ENCODE measurements around the gene AMY1A. TPM values are rescaled to one million over a fixed set of nuclear protein-coding genes. Genes with fewer than 3 reads are reported as not detected.
"Not testable (repeated sequence)": the region's sequence is repeated elsewhere in the genome, so short reads cannot be mapped to it uniquely, and the experiment has no call there.

AMY1A gene
- total RNA-seq, result not detected in 2 replicates

GRCh38 chr1:103655460-103655859 lies at the start of gene AMY1A:
Gene AMY1A, plus strand, starts transcription at chr1:103655760. Its CDS starts 571 bp downstream, at chr1:103656331.
- intact Hi-C loops (cut with micrococcal nuclease), result not testable (repeated sequence)

- intact Hi-C loops (cut with micrococcal nuclease), result no loop called here
Observed at GRCh38 chr1:103616362-103616761, 39.2 kb upstream of the AMY1A start.

- intact Hi-C loops (cut with micrococcal nuclease), result not testable (repeated sequence)
Observed at GRCh38 chr1:103616994-103617477, 38.5 kb upstream of the AMY1A start, which contains the start of gene AMY2A. Gene AMY2A, plus strand, starts transcription at chr1:103617427. Its CDS starts 14 bp downstream, at chr1:103617441.

- intact Hi-C loops (cut with micrococcal nuclease), result not testable (repeated sequence)
Observed at GRCh38 chr1:103627436-103627835, 28.1 kb upstream of the AMY1A start.

GRCh38 chr1:103641194-103641593 lies 14.4 kb upstream of the AMY1A start:
- intact Hi-C loops (cut with micrococcal nuclease), result not testable (repeated sequence)

- intact Hi-C loops (cut with micrococcal nuclease), result not testable (repeated sequence)
Observed at GRCh38 chr1:103643908-103644307, 11.7 kb upstream of the AMY1A start.

- intact Hi-C loops (cut with micrococcal nuclease), result not testable (repeated sequence)
Observed at GRCh38 chr1:103650305-103650704, 5.3 kb upstream of the AMY1A start.

- intact Hi-C loops (cut with micrococcal nuclease), result not testable (repeated sequence)
Observed at GRCh38 chr1:103650889-103651288, 4.7 kb upstream of the AMY1A start.

GRCh38 chr1:103654133-103654532 lies 1.4 kb upstream of the AMY1A start:
- intact Hi-C loops (cut with micrococcal nuclease), result not testable (repeated sequence)

- intact Hi-C loops (cut with micrococcal nuclease), result not testable (repeated sequence)
Observed at GRCh38 chr1:103676335-103676734, 20.8 kb downstream of the AMY1A start.

GRCh38 chr1:103696110-103696509 lies 40.5 kb downstream of the AMY1A start, which contains the start of gene AMY1B:
Gene AMY1B, minus strand, starts transcription at chr1:103696210. Its CDS starts 571 bp downstream, at chr1:103695639.
- intact Hi-C loops (cut with micrococcal nuclease), result not testable (repeated sequence)

- intact Hi-C loops (cut with micrococcal nuclease), result not testable (repeated sequence)
Observed at GRCh38 chr1:103697430-103697829, 41.9 kb downstream of the AMY1A start.

- intact Hi-C loops (cut with micrococcal nuclease), result not testable (repeated sequence)
Observed at GRCh38 chr1:103700669-103701068, 45.1 kb downstream of the AMY1A start.

- intact Hi-C loops (cut with micrococcal nuclease), result not testable (repeated sequence)
Observed at GRCh38 chr1:103701256-103701655, 45.7 kb downstream of the AMY1A start.

GRCh38 chr1:103707670-103708069 lies 52.1 kb downstream of the AMY1A start:
- intact Hi-C loops (cut with micrococcal nuclease), result not testable (repeated sequence)

- intact Hi-C loops (cut with micrococcal nuclease), result not testable (repeated sequence)
Observed at GRCh38 chr1:103710381-103710780, 54.8 kb downstream of the AMY1A start.

Other genes starting within 250 kb of the AMY1A start
- 23.9 and 25.4 TPM in 2 replicates for gene RNPC3, start 130.1 kb upstream of the AMY1A start, total RNA-seq
- gene AMY2B, start 84.2 kb upstream of the AMY1A start, total RNA-seq, result 7.1 and 7.7 TPM in 2 replicates
- gene AMY2A, start 38.3 kb upstream of the AMY1A start, total RNA-seq, result not detected in 2 replicates
- gene AMY1B, start 40.5 kb downstream of the AMY1A start, total RNA-seq, result not detected in 2 replicates
- not detected in 2 replicates for gene AMY1C, start 94.1 kb downstream of the AMY1A start, total RNA-seq

Measured in T-helper 2 cell treated with Interferon-gamma antibody and Interleukin-4, amounts not matched to agents 100 ng/mL and 5 ng/mL, for 36 hours (primary cell).